HPDE6-E6E7 (cell line): ENCODE data around the gene PIP5K1C.
A peak's percentile ranks its signal among the peaks of the same experiment; 100 is the strongest.

Experiments used
- DNase-seq: peaks from one replicate; pipeline ENCODE4 v3.0.0; 2011; ENCODE audit warnings: missing footprints; ENCODE audit errors: extremely low spot score

The PIP5K1C gene

GRCh38 chr19:3693025-3693925, 7.0 kb downstream of the PIP5K1C start:
- no peak for DNase-seq

DNA sequence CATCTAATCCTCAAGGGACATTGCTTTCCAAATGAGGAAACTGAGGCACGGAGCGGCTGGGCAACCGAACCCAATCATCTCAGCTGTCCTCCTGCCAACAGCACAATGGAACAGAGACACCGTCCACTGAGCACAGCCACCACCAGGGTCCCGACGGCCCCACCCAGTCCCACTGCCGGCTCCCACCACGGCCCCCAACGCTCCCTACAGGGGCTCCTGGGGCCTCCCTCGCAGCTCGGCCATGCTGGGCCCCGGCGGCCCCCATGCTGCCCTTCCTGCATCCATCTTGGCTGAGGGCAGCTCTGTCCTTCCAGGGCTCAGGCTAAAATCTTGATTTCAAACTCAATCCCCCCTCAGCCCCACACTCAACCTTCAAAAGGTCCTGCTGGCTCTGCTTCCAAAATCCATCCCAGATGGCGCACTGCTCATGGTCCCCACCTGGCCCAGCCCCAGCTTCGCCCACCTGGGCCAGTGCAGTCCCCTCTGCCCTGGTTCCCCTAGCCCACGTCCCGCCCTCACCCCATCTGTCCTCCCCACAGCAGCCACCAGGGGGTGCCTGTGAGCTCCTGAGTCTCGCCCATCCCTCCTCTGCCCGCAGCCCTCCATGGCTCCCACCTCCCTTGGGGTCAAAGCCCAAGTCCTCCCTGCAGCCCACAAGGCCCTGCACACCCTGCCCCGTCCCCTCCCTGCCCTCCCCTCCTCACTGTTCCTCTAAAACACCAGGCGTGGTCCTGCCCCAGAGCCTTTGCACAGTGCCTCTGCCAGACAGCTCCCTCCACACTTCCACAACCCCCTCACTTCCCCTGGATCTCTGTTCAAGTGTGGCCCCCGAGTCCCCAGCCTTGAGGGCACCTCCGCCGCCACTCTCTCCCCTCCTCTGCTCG, 7.9 kb downstream of the PIP5K1C start:
- no peak for DNase-seq

DNA sequence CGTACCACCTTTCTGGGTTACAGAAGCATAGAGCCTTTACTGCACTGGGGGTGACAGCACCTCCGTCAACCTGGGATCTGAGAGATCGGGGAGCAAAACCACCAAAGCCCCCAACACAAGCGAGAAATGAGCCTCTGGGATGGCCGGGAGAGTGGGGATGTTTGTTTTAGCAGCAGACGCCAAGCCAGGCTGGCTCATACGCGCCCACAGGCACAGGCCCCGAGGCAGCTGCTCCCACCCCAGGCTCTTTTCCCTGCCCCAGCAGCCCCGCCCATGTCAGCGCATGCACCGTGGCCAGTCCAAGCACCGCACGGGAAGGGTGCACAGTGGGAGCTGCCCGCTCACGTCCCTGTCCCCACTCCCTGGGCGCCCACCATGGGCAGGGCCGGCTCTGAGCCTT, 8.5 kb downstream of the PIP5K1C start:
- DNase-seq: no peak

- no peak for DNase-seq
Measured at GRCh38 chr19:3691372-3691716, 8.9 kb downstream of the PIP5K1C start.

GRCh38 chr19:3690551-3691371, 9.5 kb downstream of the PIP5K1C start:
- no peak for DNase-seq

GRCh38 chr19:3687774-3688706, 12.2 kb downstream of the PIP5K1C start:
- DNase-seq: peak; percentile 23

GRCh38 chr19:3687393-3687773, 12.9 kb downstream of the PIP5K1C start:
- no peak for DNase-seq

GRCh38 chr19:3684817-3685410, 15.4 kb downstream of the PIP5K1C start:
- DNase-seq: no peak

GRCh38 chr19:3684054-3684816, 16.0 kb downstream of the PIP5K1C start:
- DNase-seq: no peak

DNA sequence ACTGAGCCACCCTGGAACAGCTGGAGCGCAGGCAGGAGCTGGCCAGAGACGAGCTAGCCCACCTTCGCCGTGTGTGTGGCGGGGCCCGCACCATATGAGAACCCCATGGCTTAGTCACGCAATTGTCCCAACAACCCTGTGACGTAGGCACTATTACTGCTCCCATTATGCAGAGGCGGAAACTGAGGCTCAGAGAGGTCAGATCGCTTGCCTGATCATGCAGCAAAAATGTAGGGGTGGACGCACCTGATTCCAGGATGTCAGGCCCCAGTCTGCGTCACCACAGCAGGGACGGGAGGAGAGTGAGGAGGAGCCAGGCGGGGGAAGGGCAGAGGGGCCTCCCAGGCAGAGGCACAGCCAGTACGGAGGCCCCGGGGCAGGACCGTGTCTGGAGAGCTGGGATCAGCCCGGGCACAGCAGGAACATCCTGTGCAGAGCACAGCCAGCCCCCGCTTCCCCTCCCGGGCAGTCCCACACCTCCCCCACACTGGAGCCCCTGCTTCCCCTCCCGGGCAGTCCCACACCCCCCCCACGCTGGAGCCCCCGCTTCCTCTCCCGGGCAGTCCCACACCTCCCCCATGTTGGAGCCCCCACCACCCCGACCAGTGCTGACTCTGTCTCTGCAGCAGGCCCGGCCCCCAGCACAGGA, 16.7 kb downstream of the PIP5K1C start:
- DNase-seq: no peak

DNA sequence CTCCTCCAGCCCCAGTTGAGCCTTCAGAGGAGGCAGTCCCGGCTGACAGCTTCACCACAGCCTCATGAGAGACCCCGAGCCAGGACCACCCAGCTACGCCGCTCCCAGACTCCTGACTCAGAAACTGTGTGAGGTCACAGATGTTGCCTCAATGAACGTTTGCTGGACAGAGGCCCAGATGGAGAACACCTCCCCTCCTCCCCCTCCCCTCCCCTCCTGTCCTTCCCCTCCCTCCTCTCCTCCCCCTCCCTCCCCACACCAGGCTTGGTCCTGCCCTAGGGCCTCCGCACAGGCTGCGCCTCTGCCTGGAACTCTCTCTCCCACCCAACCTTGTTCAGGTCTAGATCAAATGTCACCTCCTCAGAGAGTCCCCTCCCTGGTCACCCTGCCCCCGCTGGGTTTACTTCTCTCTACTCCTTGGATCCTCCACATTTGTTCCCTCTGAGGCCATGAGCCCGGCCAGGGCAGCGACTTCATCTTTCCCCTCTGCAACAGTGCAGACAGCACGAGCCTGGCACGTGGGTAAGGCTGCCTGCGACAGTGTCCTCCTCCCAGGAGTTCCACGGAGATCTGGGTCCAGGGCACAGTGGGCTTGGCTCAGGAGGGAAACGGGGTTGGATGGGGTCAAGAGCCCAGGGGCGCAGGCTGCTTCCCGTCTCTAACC, 17.4 kb downstream of the PIP5K1C start:
- DNase-seq: no peak

DNA sequence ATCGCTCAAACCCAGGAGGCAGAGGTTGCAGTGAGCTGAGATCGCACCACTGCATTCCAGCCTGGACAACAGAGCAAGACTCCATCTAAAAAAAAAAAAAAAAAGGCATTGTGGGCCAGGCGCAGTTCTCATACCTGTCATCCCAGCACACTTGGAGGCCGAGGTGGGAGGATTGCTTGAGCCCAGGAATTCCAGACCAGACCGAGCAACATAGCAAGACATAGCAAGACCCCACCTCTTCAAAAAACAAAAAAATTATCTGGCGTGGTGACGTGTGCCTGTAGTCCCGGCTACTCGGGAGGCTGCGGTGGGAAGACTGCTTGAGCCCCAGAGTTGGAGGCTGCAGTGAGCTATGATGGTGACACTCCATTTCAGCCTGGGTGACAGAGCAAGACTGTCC, 18.0 kb downstream of the PIP5K1C start:
- DNase-seq: no peak

DNA sequence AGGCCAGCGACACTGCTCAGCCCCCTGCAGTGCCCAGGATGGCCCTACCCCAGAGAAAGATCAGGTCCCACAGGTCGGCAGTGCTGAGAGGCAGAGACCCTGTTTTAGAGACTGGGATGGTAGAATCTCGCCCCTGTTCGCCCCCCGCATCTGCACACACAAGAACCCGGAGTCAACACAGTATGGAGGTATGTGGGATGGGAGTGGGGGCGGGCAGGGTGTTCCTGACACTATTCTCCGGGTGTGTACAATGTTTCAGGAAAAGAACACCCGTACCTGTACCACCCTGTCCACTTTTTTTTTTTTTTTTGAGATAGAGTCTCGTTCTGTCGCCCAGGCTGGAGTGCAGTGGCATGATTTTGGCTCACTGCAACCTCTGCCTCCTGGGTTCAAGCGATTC, 19.3 kb downstream of the PIP5K1C start:
- no peak for DNase-seq

- DNase-seq: no peak
Measured at GRCh38 chr19:3679581-3679980, 20.7 kb downstream of the PIP5K1C start.

- DNase-seq: no peak
Measured at GRCh38 chr19:3679138-3679537, 21.1 kb downstream of the PIP5K1C start.

DNA sequence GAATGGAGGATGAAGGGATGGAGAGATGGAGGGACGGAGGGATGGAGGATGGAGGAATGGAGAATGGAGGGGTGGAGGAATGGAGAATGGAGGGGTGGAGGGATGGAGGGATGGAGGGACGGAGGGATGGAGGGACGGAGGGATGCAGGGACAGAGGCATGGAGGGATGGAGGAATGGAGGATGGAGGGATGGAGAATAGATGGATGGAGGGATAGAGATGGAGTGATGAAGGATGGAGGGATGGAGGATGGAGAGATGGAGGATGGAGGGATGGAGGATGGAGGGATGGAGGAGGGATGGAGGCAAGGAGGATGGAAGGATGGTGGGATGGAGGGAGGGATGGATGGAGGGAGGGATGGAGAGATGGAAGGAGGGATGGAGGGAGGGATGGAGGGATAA, 22.1 kb downstream of the PIP5K1C start:
- no peak for DNase-seq

- no peak for DNase-seq
Measured at GRCh38 chr19:3674784-3675543, 25.3 kb downstream of the PIP5K1C start.
